Right lobe of liver (tissue), 6 donors: ENCODE measurements around the gene LRRC53. TPM values are rescaled to one million over a fixed set of nuclear protein-coding genes. Genes with fewer than 3 reads are reported as not detected.

Experiments
- ATAC-seq, 4 donors: fragments of 200-7000 bp; cut with Tn5 transposase; one replicate each; pipeline ENCODE4 v1.9.1; 2020; ENCODE audit warnings: mild to moderate bottlenecking in 4 of 4, moderate library complexity in 4 of 4
- DNase-seq, 3 donors: peaks; one replicate each; pipeline ENCODE4 v3.0.0-alpha.2; 2020
- H3K27ac ChIP-seq, 3 donors: fragments of 200-600 bp; one replicate each; pipeline ENCODE4 v1.8.0; 2022
- H3K27me3 ChIP-seq, 2 donors: fragments of 200-600 bp; one replicate each; pipeline ENCODE4 v1.8.0; 2022
- H3K36me3 ChIP-seq, 4 donors: fragments of 200-600 bp; sonication (generic) in 1 of 4; one replicate each; pipeline versions ENCODE4 v1.5.1 to v1.8.0; 2017 to 2022; ENCODE audit warnings: control low read depth in 1 of 4
- H3K4me1 ChIP-seq, 4 donors: fragments of 200-600 bp; sonication (generic) in 1 of 4; one replicate each; pipeline versions ENCODE4 v1.5.1 to v1.8.0; 2017 to 2022; ENCODE audit warnings: control low read depth in 1 of 4
- H3K4me3 ChIP-seq, 3 donors: fragments of 200-600 bp; one replicate each; pipeline ENCODE4 v1.8.0; 2022
- H3K9me3 ChIP-seq, 4 donors: fragments of 200-600 bp; sonication (generic) in 1 of 4; one replicate each; pipeline versions ENCODE4 v1.5.1 to v1.8.0; 2017 to 2022; ENCODE audit warnings: control low read depth in 1 of 4
- POLR2A ChIP-seq: fragments of 450-650 bp; IDR thresholded peaks from one replicate; pipeline ENCODE4 v1.6.1; 2017; ENCODE audit warnings: antibody characterized with exemption, mild to moderate bottlenecking
- WGBS: methylation state at CpG from one replicate; pipeline ENCODE4 v1.1.6; 2018; ENCODE audit warnings: low coverage, low lambda C conversion rate; ENCODE audit not compliant: insufficient coverage; ENCODE audit errors: missing lambda C conversion rate; 5-methylcytosine and 5-hydroxymethylcytosine counted together
- intact Hi-C, 2 donors: fragments of 100-400 bp; cut with DNase I; formaldehyde crosslinking; loops; one replicate each; pipeline versions ENCODE4 v1.11.2 to v1.14.1; 2022
- total RNA-seq, 6 experiments: library from RNA; depleted of rRNA in 2 of 6; stranded (reverse); fragments of >200 nt in 2 of 6; fragmentation: NEBNext Ultra II Directional in 3 of 6; extraction: Animal tissue kit (Norgen Biotek cat#: 25700) in 3 of 6; gene quantifications; one replicate each; pipeline versions ENCODE4 v1.1.0 to v1.2.4, GENCODE V29; 2016 to 2023
- TF ChIP-seq, protein P1 (sequence below), 4 donors: fragments of 200-600 bp in 3 of 4; fragments of 450-650 bp in 1 of 4; IDR thresholded peaks; one replicate each; pipeline versions ENCODE4 v1.5.1 to v1.8.0; 2016 to 2022; ENCODE audit warnings: antibody characterized with exemption in 4 of 4, mild to moderate bottlenecking in 2 of 4
- donor health status: DM: no; HTN: yes; CAD: no.
- donor health status: DM: no; HTN: no; CAD: no.
- donor health status: DM: no; HTN: no; CAD: no.
- donor health status: DM: no; HTN: yes; CAD: no.
- donor health status: DM: no; HTN: yes; CAD: no.

The LRRC53 gene
- total RNA-seq, 6 experiments from 2014 or later, result not detected

DNA sequence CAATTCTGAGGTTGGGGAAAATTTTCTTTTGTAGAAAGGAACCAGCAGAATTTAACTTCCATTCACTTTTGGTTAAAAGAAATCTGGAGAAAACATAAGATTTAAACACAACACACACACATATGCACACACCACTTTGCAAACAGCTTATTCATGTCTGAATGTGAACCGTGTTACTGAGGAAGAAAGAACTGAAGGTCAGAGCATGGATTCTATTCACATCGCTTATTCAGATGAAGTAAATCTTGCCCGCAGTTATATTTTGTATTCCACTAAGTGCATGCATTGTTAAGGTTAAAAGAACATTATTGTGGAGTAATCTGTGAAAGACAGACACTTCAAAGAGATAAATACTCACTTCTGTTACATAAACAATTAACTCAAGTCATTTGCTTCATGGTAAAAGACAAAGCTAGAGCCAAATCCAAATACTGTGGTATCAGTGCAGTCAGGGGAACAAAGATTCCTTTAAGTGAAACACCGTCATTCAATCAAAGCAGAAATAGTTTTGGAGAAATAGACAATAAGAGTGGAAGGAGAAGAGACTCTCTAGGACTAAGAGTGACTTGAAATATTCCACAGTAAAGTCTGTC, 82.0 kb downstream of the LRRC53 start:
- 68% methylated on average over 4 of the region's 4 CpGs for WGBS
- Histone ChIP-seq H3K9me3 (no peaks in the 10 kb centered on the region), H3K36me3 (no peaks in the 10 kb centered on the region), H3K4me1 (no peaks in the 10 kb centered on the region), H3K27me3 (no peaks in the 10 kb centered on the region), H3K27ac (no peak overlapping the region), H3K4me3 (no peak overlapping the region)
- DNase-seq (no peak), ATAC-seq (no peak)
- intact Hi-C loops, result no loop called here
- TF ChIP-seq POLR2A, result no peak
- TF ChIP-seq, protein P1, sequence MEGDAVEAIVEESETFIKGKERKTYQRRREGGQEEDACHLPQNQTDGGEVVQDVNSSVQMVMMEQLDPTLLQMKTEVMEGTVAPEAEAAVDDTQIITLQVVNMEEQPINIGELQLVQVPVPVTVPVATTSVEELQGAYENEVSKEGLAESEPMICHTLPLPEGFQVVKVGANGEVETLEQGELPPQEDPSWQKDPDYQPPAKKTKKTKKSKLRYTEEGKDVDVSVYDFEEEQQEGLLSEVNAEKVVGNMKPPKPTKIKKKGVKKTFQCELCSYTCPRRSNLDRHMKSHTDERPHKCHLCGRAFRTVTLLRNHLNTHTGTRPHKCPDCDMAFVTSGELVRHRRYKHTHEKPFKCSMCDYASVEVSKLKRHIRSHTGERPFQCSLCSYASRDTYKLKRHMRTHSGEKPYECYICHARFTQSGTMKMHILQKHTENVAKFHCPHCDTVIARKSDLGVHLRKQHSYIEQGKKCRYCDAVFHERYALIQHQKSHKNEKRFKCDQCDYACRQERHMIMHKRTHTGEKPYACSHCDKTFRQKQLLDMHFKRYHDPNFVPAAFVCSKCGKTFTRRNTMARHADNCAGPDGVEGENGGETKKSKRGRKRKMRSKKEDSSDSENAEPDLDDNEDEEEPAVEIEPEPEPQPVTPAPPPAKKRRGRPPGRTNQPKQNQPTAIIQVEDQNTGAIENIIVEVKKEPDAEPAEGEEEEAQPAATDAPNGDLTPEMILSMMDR (IDR thresholded peaks at IDR 0.05), result no peak

DNA sequence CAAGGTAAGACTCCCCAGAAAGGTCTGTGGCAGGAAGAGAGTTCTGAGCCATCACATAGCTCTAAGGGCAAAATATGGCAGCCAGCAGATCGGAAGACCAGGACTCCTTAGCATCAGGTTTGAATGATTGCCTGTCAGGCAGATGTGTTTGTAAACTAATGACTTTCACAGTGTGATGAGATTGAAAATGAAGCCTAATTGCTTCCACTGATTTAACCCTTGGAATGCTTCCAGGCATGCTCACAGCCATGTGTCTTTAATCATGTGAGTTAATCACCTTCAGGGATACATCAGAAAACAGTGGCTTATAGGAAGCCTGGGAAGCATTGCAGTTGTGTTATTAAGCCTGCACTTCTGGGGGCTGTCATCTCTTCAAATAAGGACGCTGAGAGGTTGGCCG, 82.8 kb downstream of the LRRC53 start:
- intact Hi-C loops, result no loop called here
- ATAC-seq, result no peak
- H3K4me1 ChIP-seq, result no peaks in the 10 kb centered on the region
- no peak overlapping the region for H3K27ac ChIP-seq
- H3K4me3 ChIP-seq, result no peak overlapping the region
- H3K27me3 ChIP-seq, result no peaks in the 10 kb centered on the region
- H3K36me3 ChIP-seq, result no peaks in the 10 kb centered on the region
- H3K9me3 ChIP-seq, result no peaks in the 10 kb centered on the region
- 44% methylated on average over 2 of the region's 3 CpGs for WGBS
- no peak for TF ChIP-seq POLR2A
- TF ChIP-seq, protein P1 (IDR thresholded peaks at IDR 0.05), result no peak
- no peak for DNase-seq

DNA sequence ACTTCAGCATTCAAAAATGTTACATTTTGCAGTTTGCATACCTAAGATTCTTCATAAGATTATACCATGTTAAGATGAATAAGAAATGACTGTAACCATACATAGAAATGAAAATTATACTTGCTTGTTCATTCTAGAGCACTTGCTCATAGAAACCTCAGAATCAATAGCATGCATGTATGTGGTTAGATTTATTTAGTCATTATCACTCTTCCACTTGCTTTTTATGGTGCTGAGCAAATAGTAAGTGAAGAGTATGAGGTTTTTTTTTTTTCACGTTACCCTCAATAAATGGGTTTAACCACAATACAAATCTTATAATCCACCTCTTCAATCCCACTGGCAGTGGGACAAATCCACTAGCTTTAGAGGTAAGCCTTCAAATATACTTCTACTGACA, 84.7 kb downstream of the LRRC53 start:
- DNase-seq (no peak), ATAC-seq (no peak)
- no peaks in the 10 kb centered on the region for H3K36me3 ChIP-seq
- no peak overlapping the region for H3K27ac ChIP-seq
- intact Hi-C loops, result no loop called here
- no peak overlapping the region for H3K4me3 ChIP-seq
- TF ChIP-seq POLR2A, result no peak
- TF ChIP-seq, protein P1 (IDR thresholded peaks at IDR 0.05), result no peak
- no peaks in the 10 kb centered on the region for H3K27me3 ChIP-seq
- no peaks in the 10 kb centered on the region for H3K9me3 ChIP-seq
- H3K4me1 ChIP-seq, result no peaks in the 10 kb centered on the region
- WGBS, result 44% methylated on average over 1 of the region's 1 CpG

DNA sequence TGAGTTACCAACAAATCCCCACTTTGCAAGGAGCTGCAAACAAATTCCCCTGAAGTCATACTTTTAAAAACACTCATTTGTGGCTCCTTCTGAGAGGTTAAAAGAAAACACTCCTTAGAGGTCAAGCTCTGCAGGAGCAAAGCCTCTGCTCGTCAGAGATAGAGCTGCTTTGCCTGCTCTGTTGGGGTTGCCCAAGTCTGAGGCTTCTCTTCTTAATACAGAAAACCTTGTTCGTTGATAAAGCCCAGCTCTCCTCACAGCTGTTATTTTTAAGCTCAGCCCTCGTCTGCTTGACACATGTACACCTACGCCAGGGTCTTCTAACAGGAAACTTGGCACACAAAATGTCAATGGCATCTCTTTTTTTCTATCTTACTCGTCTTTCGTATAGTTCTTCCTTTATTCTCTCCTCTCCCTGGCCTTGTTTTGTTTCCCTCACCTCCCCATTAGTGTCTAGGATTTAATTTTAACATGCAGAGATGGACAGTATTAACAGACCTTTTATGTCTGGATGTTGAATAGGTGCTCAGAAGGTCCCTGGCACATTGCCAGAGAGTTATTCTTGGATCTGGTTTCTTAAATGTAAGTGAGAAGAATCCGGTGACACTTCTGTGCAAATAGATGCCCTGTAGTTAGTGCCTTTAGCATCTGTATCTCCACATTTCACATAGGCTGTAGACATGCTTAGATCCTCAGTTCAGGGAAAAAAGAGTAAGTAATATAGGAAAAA, 86.0 kb downstream of the LRRC53 start:
- Histone ChIP-seq H3K36me3 (no peaks in the 10 kb centered on the region), H3K27ac (no peak overlapping the region), H3K27me3 (no peaks in the 10 kb centered on the region), H3K4me3 (no peak overlapping the region), H3K4me1 (no peaks in the 10 kb centered on the region), H3K9me3 (no peaks in the 10 kb centered on the region)
- ATAC-seq (no peak), DNase-seq (no peak)
- TF ChIP-seq, protein P1 (IDR thresholded peaks at IDR 0.05), result no peak
- no peak for TF ChIP-seq POLR2A
- intact Hi-C loops, result no loop called here
- 56% methylated on average over 7 of the region's 7 CpGs for WGBS
